Measurements from ENCODE around the gene ATP11A. TPM values are rescaled to one million over a fixed set of nuclear protein-coding genes. Genes with fewer than 3 reads are reported as not detected.
"Not testable (repeated sequence)": the region's sequence is repeated elsewhere in the genome, so short reads cannot be mapped to it uniquely, and the experiment has no call there.

The ATP11A gene
- total RNA-seq, 2 donors from 2014 or later: 89.0 to 91.2 TPM

DNA sequence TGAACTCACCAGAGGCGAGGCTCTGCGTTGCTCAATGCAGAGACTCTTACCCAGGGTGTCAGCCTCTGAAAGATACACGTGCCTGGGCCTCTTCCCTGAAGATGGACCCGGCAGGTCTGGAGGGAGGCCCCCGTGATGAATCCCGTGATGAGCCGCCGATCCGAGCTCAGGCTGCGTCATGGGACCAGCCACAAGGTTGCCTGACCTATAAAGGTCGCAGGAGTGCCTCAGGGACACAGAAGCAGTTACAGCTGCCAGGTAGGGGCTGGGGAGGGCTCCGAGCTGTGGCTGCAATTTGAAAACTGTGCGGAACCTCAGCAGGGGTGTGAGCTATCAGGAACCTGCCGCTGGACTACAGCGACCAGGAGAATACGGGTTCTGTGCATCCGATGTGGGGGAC is 10.5 kb upstream of the ATP11A start:
- no peak for DNase-seq (ENCODE audit: low spot score)
- ATAC-seq: peak in 1 of 2 donors; percentile 28
- Mint-ChIP-seq H3K27ac (no peak overlapping the region), H3K4me3 (no peak overlapping the region), H3K9me3 (no peaks in the 10 kb centered on the region), H3K36me3 (no peaks in the 10 kb centered on the region), H3K4me1 (ENCODE audit: low read depth in 2 of 2) (no peaks in the 10 kb centered on the region), H3K27me3 (peaks cover 8% of the 10 kb centered on the region in 2 donors)

DNA sequence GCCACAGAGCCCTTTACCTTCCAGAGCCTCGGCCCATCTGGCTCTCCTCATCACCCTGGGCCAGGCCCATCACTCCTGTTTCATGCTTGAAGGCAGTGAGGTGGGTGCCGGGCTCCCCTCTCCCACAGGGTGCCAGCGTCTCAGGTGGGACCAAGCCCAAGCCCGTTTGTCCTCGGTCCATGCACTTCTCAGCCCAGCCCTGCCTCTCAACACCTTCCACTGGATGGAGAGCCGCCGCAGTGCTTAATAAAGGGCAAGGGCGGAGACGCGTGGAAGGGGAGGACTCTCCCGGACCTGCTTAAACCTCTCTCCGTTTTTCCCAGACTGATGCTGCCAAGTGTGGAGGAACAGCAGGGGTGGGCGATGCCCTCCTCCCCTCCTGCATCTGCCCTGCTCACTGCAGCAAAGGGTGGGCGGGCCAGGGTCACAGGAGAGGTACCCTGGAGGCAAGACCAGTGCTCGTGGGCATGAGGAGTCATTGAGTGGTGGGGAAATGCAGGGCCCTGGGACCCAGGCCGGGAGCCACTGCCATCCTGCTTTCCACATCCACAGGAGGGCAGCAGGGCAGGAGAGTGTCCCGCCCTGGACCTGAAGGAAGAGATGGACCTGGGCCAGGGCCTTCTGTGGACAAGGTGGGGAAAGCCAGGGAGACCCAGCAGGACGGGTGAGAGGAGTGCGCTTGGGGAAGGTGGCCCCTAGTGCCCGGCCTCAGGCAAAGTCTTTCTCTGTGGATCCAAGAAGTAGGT is 9.7 kb upstream of the ATP11A start:
- Mint-ChIP-seq H3K4me3 (no peak overlapping the region), H3K4me1 (ENCODE audit: low read depth in 2 of 2) (no peaks in the 10 kb centered on the region), H3K36me3 (no peaks in the 10 kb centered on the region), H3K27me3 (peaks cover 8% of the 10 kb centered on the region in 2 donors), H3K9me3 (no peaks in the 10 kb centered on the region), H3K27ac (no peak overlapping the region)
- DNase-seq (ENCODE audit: low spot score): no peak
- ATAC-seq: peak; percentile 44 to 61

DNA sequence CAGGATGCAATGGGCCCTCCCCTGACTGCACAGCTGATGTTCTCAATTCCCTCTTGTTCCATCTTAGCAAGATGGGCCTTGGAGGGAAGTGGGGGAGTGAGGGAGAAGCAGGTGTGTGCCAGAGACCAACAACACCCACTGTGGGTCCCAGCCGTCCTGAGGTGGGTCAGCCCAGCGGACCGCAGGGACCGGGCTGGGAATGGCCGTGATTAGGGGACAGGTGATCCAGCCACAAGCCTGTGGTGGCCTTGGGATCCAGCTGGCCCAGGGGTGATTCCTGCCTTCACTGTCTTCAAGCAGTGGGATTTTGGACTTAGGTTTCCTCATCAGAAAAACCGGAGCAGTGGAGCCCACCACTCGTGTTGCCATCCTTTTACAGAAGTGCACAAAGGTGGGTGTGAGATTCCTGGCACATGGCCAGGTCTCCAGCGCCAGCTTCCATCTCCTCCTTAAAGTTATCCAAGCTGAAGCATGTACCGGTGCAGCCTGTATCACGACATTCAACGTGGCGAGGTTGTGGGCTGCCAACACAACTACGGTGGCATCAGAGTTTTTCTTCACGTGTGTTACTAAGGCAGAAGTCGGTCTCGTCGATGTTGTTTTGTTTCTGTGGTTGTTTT is 9.0 kb upstream of the ATP11A start:
- Mint-ChIP-seq H3K27me3 (peaks cover 7% of the 10 kb centered on the region in 2 donors), H3K4me1 (ENCODE audit: low read depth in 2 of 2) (no peaks in the 10 kb centered on the region), H3K9me3 (no peaks in the 10 kb centered on the region), H3K4me3 (no peak overlapping the region), H3K27ac (no peak overlapping the region), H3K36me3 (no peaks in the 10 kb centered on the region)
- ATAC-seq (peak; percentile 17 to 46), DNase-seq (ENCODE audit: low spot score) (no peak)

DNA sequence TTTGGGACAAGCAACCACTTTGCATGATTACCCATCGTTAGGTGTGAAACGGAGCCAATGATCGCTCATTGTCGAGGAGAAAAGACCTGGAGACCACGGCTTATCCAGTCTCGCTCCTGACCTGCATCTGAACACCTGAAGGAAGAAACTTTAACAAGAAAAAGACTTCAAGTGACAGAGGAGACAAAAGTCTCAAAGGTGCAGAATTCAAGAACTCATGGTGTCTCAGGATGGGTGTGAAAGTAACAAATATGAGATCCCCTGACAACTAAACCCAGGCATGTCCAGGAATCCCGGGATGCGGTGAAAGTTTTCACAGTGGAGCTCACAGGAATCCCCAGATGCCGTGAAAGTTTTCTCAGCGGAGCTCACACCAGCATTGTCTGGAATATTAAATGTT is 6.3 kb upstream of the ATP11A start:
- ATAC-seq (no peak), DNase-seq (ENCODE audit: low spot score) (no peak)
- H3K9me3 Mint-ChIP-seq: no peaks in the 10 kb centered on the region
- H3K36me3 Mint-ChIP-seq: no peaks in the 10 kb centered on the region
- no peaks in the 10 kb centered on the region for H3K27me3 Mint-ChIP-seq
- H3K4me3 Mint-ChIP-seq: no peak overlapping the region
- peaks cover 12 to 13% of the 10 kb centered on the region in 2 donors for H3K4me1 Mint-ChIP-seq (ENCODE audit: low read depth in 2 of 2)
- H3K27ac Mint-ChIP-seq: no peak overlapping the region

DNA sequence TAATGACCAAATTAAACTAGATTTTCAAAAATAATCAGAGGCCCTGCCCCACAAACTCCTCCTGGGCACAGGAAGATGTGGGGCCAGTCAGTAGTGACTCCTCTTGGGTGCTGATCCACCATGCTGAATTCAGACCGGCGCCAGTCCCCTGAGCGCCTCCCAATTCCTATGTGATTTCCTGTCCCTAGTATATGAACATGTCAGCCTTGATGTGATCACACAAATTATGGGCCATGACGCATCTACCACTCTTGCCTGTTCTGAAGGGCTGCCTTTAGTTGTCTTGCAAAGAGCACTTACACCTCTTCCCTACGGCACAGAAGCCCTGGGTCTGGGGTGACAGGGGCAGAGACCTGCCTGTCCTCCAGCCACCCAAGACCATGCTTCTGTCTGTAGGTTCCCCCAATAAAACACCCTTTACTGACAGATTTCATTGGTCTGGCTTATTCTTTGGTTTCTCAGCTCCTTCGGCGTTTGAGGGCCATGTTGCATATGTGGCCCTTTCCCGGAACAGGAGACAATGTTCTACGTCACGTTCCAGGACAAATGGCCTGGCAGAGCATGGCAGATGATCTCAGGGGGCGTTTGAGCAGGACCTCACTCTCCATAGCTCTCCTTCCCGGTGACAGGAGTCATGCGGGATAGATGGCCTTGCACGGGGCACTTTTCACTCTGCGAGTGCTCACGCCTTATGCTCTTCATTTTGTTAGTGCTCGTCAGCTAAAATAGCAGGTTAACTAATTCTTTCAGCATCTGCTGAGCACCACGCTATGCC is 5.6 kb upstream of the ATP11A start:
- Mint-ChIP-seq H3K27me3 (no peaks in the 10 kb centered on the region), H3K4me1 (ENCODE audit: low read depth in 2 of 2) (peaks cover 17 to 19% of the 10 kb centered on the region in 2 donors), H3K36me3 (no peaks in the 10 kb centered on the region), H3K4me3 (no peak overlapping the region), H3K9me3 (no peaks in the 10 kb centered on the region), H3K27ac (no peak overlapping the region)
- ATAC-seq (no peak), DNase-seq (ENCODE audit: low spot score) (no peak)

DNA sequence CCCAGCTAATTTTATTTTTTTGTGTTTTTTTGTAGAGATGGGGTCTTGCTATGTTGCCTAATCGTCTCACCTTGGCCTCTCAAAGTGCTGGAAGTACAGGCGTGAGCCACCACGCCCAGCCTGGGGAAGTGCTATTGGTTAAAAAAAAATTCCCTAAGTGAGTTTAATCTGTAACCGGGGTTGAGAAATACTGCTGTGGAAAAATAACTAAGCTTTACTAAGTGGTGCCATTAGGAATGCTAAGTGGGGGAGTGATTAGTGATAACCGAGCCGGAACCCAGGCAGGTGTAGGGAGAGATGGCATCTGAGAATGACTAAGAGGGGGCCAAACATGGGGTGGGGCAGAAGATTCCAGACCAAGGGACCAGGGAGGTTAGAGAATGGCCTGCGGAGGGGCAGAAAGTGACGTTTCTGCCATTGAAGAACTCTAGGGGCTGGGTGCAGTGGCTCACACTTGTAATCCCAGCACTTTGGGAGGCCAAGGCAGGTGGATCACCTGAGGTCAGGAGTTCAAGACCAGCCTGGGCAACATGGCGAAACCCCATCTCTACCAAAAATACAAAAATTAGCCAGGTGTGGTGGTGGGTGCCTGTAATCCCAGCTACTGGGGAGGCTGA is 4.5 kb upstream of the ATP11A start:
- not testable (repeated sequence) for DNase-seq (ENCODE audit: low spot score); H3K27me3 Mint-ChIP-seq; H3K9me3 Mint-ChIP-seq; H3K27ac Mint-ChIP-seq; ATAC-seq; H3K36me3 Mint-ChIP-seq; H3K4me3 Mint-ChIP-seq
- peaks cover 17 to 19% of the 10 kb centered on the region in 2 donors for H3K4me1 Mint-ChIP-seq (ENCODE audit: low read depth in 2 of 2)

DNA sequence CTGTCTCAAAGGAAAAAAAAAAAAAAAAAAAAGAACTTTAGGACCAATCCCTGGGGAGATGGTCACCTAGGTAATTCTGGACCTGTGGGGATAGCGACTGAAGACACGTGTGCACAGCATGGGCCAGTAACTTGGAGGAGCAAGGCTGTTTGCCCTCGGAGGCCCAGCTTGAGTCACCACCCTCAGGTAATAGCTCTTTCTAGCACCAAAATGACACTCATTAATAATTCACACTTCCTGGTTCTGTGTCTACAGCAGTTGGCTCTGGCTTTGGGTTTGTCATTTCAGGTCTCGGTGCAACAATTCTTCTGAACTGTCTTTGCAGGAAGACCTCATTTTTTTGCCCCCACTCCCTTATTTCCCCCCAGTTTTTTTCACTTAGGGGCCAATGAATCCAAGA is 3.9 kb upstream of the ATP11A start:
- ATAC-seq: no peak
- no peak for DNase-seq (ENCODE audit: low spot score)
- Mint-ChIP-seq H3K4me1 (ENCODE audit: low read depth in 2 of 2) (peaks cover 19 to 22% of the 10 kb centered on the region in 2 donors), H3K27ac (no peak overlapping the region), H3K36me3 (no peaks in the 10 kb centered on the region), H3K4me3 (no peak overlapping the region), H3K27me3 (no peaks in the 10 kb centered on the region), H3K9me3 (no peaks in the 10 kb centered on the region)

DNA sequence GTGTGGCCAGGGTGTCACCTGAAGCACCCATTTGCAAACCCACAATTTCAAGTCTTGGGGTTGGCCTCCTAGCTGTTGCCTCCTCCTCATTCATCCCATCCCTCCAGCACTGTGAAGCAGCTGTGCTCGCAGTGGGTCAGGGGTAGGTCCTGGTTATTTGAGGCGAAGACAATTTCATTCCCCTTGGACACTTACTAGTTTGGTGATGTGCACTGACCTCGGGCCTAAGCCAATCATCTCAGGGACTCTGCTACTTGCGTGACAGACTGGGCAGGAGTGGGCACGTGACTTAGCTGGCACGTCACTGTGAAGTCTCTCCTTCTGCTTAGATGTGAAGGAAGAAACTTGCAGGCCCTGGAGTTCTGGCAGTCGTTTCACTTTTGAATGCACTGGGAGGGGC is 3.5 kb upstream of the ATP11A start:
- H3K27me3 Mint-ChIP-seq: no peaks in the 10 kb centered on the region
- DNase-seq (ENCODE audit: low spot score) (no peak), ATAC-seq (no peak)
- H3K27ac Mint-ChIP-seq: no peak overlapping the region
- peaks cover 20 to 27% of the 10 kb centered on the region in 2 donors for H3K4me1 Mint-ChIP-seq (ENCODE audit: low read depth in 2 of 2)
- H3K9me3 Mint-ChIP-seq: no peaks in the 10 kb centered on the region
- H3K4me3 Mint-ChIP-seq: no peak overlapping the region
- H3K36me3 Mint-ChIP-seq: no peaks in the 10 kb centered on the region

DNA sequence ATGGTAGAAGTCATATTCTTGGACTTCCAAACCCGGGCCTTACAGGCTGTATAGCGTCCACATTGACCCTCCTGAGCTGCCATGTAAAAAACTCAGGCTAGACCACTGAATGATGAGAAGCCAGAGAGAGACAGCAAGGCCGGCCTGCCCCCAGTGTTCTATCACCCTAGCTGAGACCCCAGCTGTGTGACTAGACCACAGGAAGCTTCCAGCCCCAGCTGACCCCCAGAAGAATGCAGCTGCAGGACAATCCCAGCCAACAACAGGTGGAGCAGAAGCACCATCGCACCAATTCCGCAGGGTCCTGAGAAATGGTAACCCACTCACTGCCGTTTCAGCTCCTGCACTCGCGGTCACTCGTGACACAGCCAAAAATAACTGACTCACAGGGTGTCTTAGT is 2.9 kb upstream of the ATP11A start:
- ATAC-seq: no peak
- no peaks in the 10 kb centered on the region for H3K36me3 Mint-ChIP-seq
- H3K27me3 Mint-ChIP-seq: no peaks in the 10 kb centered on the region
- no peaks in the 10 kb centered on the region for H3K9me3 Mint-ChIP-seq
- H3K27ac Mint-ChIP-seq: no peak overlapping the region
- DNase-seq (ENCODE audit: low spot score): no peak
- peaks cover 26 to 33% of the 10 kb centered on the region in 2 donors for H3K4me1 Mint-ChIP-seq (ENCODE audit: low read depth in 2 of 2)
- no peak overlapping the region for H3K4me3 Mint-ChIP-seq

DNA sequence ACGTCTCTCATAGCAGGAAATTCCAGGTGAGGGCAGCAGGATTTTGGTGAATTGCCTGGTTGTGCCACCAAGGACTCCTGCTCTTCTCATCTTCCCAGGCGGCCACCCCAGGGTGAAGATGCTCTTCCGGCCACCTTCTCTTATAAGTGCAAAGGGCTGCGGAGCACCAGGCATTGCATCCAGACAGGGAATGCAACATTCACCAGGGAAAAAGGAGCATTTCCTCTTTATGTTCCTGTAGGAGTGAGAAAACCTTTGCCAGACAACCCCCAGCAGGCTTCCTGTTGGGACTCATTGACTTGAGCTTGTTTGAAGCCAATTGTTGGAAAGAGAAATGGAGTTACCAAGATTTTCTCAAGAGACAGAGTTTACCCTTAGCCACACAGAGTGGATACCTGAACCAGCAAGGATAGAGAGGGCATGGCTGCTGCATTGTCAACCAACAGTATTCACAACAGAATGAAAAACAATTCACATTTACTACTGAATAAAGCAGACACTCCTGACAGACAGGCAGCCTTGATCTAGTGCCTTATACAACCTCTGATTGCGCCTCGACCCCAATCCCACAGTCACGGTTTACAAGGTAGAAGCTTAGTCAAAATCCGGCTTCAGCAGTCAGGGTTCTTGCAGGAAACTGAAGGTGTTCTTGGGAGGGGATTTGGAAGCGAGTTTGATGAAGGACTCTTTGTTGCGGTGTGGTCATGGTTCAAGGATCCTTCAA is 1.8 kb upstream of the ATP11A start:
- H3K27ac Mint-ChIP-seq: peak overlapping the region; percentile 89 to 93
- no peaks in the 10 kb centered on the region for H3K27me3 Mint-ChIP-seq
- ATAC-seq: no peak
- H3K4me1 Mint-ChIP-seq (ENCODE audit: low read depth in 2 of 2): peaks cover 33 to 43% of the 10 kb centered on the region in 2 donors
- peak overlapping the region; percentile 86 for H3K4me3 Mint-ChIP-seq
- H3K9me3 Mint-ChIP-seq: no peaks in the 10 kb centered on the region
- no peaks in the 10 kb centered on the region for H3K36me3 Mint-ChIP-seq
- no peak for DNase-seq (ENCODE audit: low spot score)

DNA sequence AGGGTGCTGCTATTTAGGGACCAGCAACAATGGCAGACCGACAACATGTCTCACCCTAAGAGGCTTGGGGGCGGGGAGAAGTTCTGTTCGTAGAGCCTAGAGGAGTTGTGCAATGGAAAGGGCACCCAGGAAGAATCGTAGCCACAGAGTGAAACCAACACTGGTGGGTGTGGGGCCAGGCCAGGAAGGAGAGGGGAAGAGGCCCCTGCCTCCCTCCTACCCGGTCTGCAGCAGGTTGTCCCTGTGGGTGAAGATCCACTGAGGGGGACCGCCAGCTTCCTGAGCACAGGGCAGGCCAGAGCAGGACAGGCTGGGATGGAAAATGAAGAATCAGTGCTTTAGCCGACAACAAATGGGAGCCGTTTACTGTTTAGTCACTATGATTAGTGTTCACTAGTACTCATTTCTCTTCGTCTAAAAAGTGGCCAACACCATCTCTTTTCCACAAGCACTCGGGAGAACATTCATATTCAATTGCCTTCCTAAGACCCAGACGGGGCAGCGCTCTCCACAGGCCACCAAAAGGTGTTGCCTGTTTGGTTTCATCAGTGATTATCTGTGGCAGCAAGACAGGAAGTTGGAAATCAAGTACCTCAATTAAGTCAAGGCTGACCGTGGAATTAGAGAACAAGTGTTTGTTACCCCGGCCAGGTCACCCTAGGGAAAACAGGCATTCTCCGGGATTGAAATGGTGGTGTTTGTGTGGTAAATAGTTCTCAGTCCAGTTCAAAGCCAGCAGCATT is 1.1 kb upstream of the ATP11A start:
- Mint-ChIP-seq H3K4me1 (ENCODE audit: low read depth in 2 of 2) (peaks cover 38 to 48% of the 10 kb centered on the region in 2 donors), H3K36me3 (no peaks in the 10 kb centered on the region), H3K9me3 (no peaks in the 10 kb centered on the region), H3K4me3 (peak overlapping the region; percentile 86), H3K27me3 (no peaks in the 10 kb centered on the region), H3K27ac (peak overlapping the region; percentile 89 to 93)
- peak; percentile 85 for DNase-seq (ENCODE audit: low spot score)
- ATAC-seq: peak; percentile 52 to 63

DNA sequence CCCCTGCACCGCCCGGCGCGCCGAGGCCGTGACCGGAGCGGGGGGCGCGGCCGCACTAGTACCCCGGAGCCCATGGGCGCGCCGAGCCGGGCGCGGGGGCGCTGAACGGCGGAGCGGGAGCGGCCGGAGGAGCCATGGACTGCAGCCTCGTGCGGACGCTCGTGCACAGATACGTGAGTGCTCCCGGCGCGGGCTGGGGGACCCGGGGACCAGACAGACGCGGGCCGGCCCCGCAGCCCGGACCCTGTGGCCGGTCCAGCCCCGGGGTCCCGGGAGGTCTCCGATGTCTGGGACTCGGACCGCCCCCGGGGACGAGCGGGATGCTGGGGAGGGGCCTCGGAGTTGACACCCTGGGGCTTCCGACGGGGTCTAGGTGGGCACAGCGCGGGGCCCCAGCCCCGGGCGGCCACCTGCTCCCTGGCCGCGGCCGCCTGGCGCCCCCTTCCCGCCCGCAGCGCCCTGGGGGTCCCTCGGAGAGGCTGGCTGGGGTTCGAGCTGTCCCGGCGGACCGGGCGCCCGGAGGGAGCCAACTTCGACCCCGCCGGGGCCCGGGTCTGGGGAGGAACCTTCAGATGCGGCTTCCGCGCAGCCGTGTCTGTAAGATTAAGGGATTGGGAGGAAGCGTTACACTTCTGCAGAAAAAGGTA is 568 bp downstream of the ATP11A start:
- no peaks in the 10 kb centered on the region for H3K36me3 Mint-ChIP-seq
- peak overlapping the region; percentile 58 to 77 for H3K27ac Mint-ChIP-seq
- H3K4me1 Mint-ChIP-seq (ENCODE audit: low read depth in 2 of 2): peaks cover 44 to 48% of the 10 kb centered on the region in 2 donors
- H3K4me3 Mint-ChIP-seq: peak overlapping the region; percentile 96
- DNase-seq (ENCODE audit: low spot score) (no peak), ATAC-seq (peak; percentile 4 to 32)
- H3K9me3 Mint-ChIP-seq: no peaks in the 10 kb centered on the region
- no peaks in the 10 kb centered on the region for H3K27me3 Mint-ChIP-seq

Measured in natural killer cell treated with Interleukin-12 subunit alpha and Interleukin-12 subunit beta and Interleukin-15 and Interleukin-18, amount 100 ng/mL, for 72 hours (primary cell).